PC-9 (cell line): Measurements from ENCODE around the gene GPR176. TPM values are rescaled to one million over a fixed set of nuclear protein-coding genes. Genes with fewer than 3 reads are reported as not detected.

Source experiments
- BruUV-seq: library from RNA; stranded (reverse); fragments of 400-500 nt; replicated peaks from 2 replicates; lab custom pipeline; 2021; lab: Mats Ljungman, UMichigan
- CTCF ChIA-PET: fragments of 300-600 bp; sonication (Branson Sonifier 250); formaldehyde crosslinking; loops from one replicate; lab custom pipeline; 2022; ENCODE audit warnings: antibody characterized with exemption; lab: Charles Lee
- POLR2A ChIA-PET: fragments of 300-600 bp; sonication (Branson Sonifier 250); formaldehyde crosslinking; loops from one replicate; lab custom pipeline; 2022; ENCODE audit warnings: antibody characterized with exemption; ENCODE audit not compliant: unreplicated experiment; lab: Charles Lee
- DNase-seq, 2 experiments: peaks; one replicate each; pipeline versions ENCODE4 v3.0.0 to v3.0.0-alpha.2; 2015 to 2022; ENCODE audit warnings: mixed read lengths in 1 of 2
- H2AFZ ChIP-seq: fragments of 200-600 bp; sonication (generic); 2 replicates; pipeline ENCODE4 v1.8.1; 2017; ENCODE audit warnings: antibody characterized with exemption
- H3F3A ChIP-seq: fragments of 200-600 bp; sonication (generic); 2 replicates; pipeline ENCODE4 v1.8.1; 2017; ENCODE audit warnings: antibody characterized with exemption, mild to moderate bottlenecking, low read depth; ENCODE audit not compliant: insufficient read depth
- H3K27ac ChIP-seq: fragments of 200-600 bp; sonication (generic); 2 replicates; pipeline ENCODE4 v1.6.1; 2016; ENCODE audit warnings: mixed run types
- H3K27me3 ChIP-seq: fragments of 200-600 bp; sonication (generic); 2 replicates; pipeline ENCODE4 v1.6.1; 2016; ENCODE audit warnings: low read depth, mixed run types; ENCODE audit not compliant: insufficient read depth
- H3K36me3 ChIP-seq: fragments of 200-600 bp; sonication (generic); 2 replicates; pipeline ENCODE4 v1.6.1; 2016; ENCODE audit warnings: low read depth, mixed run types
- H3K4me1 ChIP-seq: fragments of 200-600 bp; sonication (generic); replicated peaks from 2 replicates; pipeline ENCODE4 v1.6.1; 2016; ENCODE audit warnings: mixed run types; ENCODE audit not compliant: insufficient read depth
- H3K4me2 ChIP-seq: fragments of 200-600 bp; sonication (generic); 2 replicates; pipeline ENCODE4 v1.6.1; 2017; ENCODE audit warnings: mixed run types
- H3K4me3 ChIP-seq: fragments of 200-600 bp; sonication (generic); 2 replicates; pipeline ENCODE4 v1.6.1; 2016; ENCODE audit warnings: mixed run types
- H3K79me2 ChIP-seq: fragments of 200-600 bp; sonication (generic); 2 replicates; pipeline ENCODE4 v1.6.1; 2017; ENCODE audit warnings: low read depth, mixed run types
- H3K9me2 ChIP-seq: fragments of 200-600 bp; sonication (generic); 2 replicates; pipeline ENCODE4 v1.8.1; 2017; ENCODE audit warnings: mild to moderate bottlenecking; ENCODE audit not compliant: insufficient read depth
- H3K9me3 ChIP-seq: fragments of 200-600 bp; sonication (generic); 2 replicates; pipeline ENCODE4 v1.8.1; 2016; ENCODE audit warnings: low read depth; ENCODE audit not compliant: insufficient read depth
- H4K20me1 ChIP-seq: fragments of 200-600 bp; sonication (generic); 2 replicates; pipeline ENCODE4 v1.8.1; 2017; ENCODE audit not compliant: insufficient read depth
- CTCF ChIP-seq: fragments of 200-600 bp; sonication (generic); conservative IDR thresholded peaks from 2 replicates; pipeline ENCODE4 v1.6.1; 2017; ENCODE audit warnings: mixed run types, antibody characterized with exemption, mild to moderate bottlenecking, moderate library complexity
- EZH2 ChIP-seq: fragments of 200-600 bp; sonication (generic); IDR thresholded peaks from 2 replicates; pipeline ENCODE4 v1.8.0; 2017; ENCODE audit warnings: antibody characterized with exemption, low read depth
- intact Hi-C: fragments of 100-400 bp; cut with micrococcal nuclease; formaldehyde crosslinking; loops from one replicate; pipeline ENCODE4 v1.10.0; 2022; ENCODE audit not compliant: unreplicated experiment
- total RNA-seq: library from RNA; stranded (reverse); gene quantifications from 2 replicates; pipeline ENCODE4 v1.2.3, GENCODE V29; 2021

The GPR176 gene
- total RNA-seq, 1 experiment from 2014 or later = 4.7 TPM

- no peaks in the 10 kb centered on the region; the same call in 1 of the 2 replicates for H3K4me1 ChIP-seq
- ChIA-PET CTCF (no interaction called here), POLR2A (no interaction called here)
- no peak overlapping the region for H3K4me2 ChIP-seq
- H3K79me2 ChIP-seq = no peaks in the 10 kb centered on the region
- DNase-seq = no peak
- TF ChIP-seq EZH2 = no peak
- no peak for TF ChIP-seq CTCF
- no peaks in the 10 kb centered on the region for H3K9me2 ChIP-seq
- H4K20me1 ChIP-seq = no peaks in the 10 kb centered on the region
- H3K9me3 ChIP-seq = no peaks in the 10 kb centered on the region
- H3K27me3 ChIP-seq = no peaks in the 10 kb centered on the region
- intact Hi-C loops = no loop called here
- no peak overlapping the region for H2AFZ ChIP-seq
- H3K27ac ChIP-seq = no peak overlapping the region
- H3F3A ChIP-seq = no peaks in the 10 kb centered on the region
- no peaks in the 10 kb centered on the region for H3K36me3 ChIP-seq
- no TSS peak for BruUV-seq
- H3K4me3 ChIP-seq = no peak overlapping the region
Measured at GRCh38 chr15:39851500-39852092, 68.5 kb downstream of the GPR176 start.

- BruUV-seq = no TSS peak
- H3K27ac ChIP-seq = no peak overlapping the region
- no peak for DNase-seq
- no peaks in the 10 kb centered on the region; the same call in 1 of the 2 replicates for H3K4me1 ChIP-seq
- H3K9me2 ChIP-seq = no peaks in the 10 kb centered on the region
- intact Hi-C loops = no loop called here
- H3K4me2 ChIP-seq = no peak overlapping the region
- no peaks in the 10 kb centered on the region for H3F3A ChIP-seq
- no peak overlapping the region for H3K4me3 ChIP-seq
- ChIA-PET CTCF (no interaction called here), POLR2A (no interaction called here)
- no peaks in the 10 kb centered on the region for H3K27me3 ChIP-seq
- H3K36me3 ChIP-seq = no peaks in the 10 kb centered on the region
- no peaks in the 10 kb centered on the region for H4K20me1 ChIP-seq
- no peaks in the 10 kb centered on the region for H3K9me3 ChIP-seq
- no peak overlapping the region for H2AFZ ChIP-seq
- TF ChIP-seq EZH2 = no peak
- no peak for TF ChIP-seq CTCF
- no peaks in the 10 kb centered on the region for H3K79me2 ChIP-seq
Measured at GRCh38 chr15:39850436-39850835, 69.6 kb downstream of the GPR176 start.

- H4K20me1 ChIP-seq = no peaks in the 10 kb centered on the region
- H3K9me3 ChIP-seq = no peaks in the 10 kb centered on the region
- intact Hi-C loops = no loop called here
- H2AFZ ChIP-seq = no peak overlapping the region
- H3K27me3 ChIP-seq = no peaks in the 10 kb centered on the region
- no peaks in the 10 kb centered on the region for H3K4me1 ChIP-seq
- H3K4me2 ChIP-seq = no peak overlapping the region
- POLR2A ChIA-PET = no interaction called here
- no peaks in the 10 kb centered on the region for H3F3A ChIP-seq
- no peaks in the 10 kb centered on the region for H3K36me3 ChIP-seq
- H3K4me3 ChIP-seq = no peak overlapping the region
- H3K27ac ChIP-seq = no peak overlapping the region
- CTCF ChIA-PET = no interaction called here
- no TSS peak for BruUV-seq
- TF ChIP-seq EZH2 (no peak), CTCF (no peak)
- H3K79me2 ChIP-seq = no peaks in the 10 kb centered on the region
- no peaks in the 10 kb centered on the region for H3K9me2 ChIP-seq
- DNase-seq = no peak
Measured at GRCh38 chr15:39846108-39846507, 74.0 kb downstream of the GPR176 start.
